Osteoblast (primary cell): ENCODE results near the gene SLC22A2. TPM values are rescaled to one million over a fixed set of nuclear protein-coding genes. Genes with fewer than 3 reads are reported as not detected.
A peak's percentile ranks its signal among the peaks of the same experiment; 100 is the strongest.

Experiments
- DNase-seq: peaks from one replicate; pipeline ENCODE4 v3.0.0; 2011; ENCODE audit warnings: low spot score, mixed read lengths; ENCODE audit not compliant: insufficient read length; ENCODE audit errors: missing footprints
- H2AFZ ChIP-seq: 2 replicates; pipeline ENCODE4 v1.6.0; 2011; ENCODE audit warnings: mild to moderate bottlenecking, low read length
- H3K27ac ChIP-seq: 2 replicates; pipeline ENCODE4 v1.5.1; 2011; ENCODE audit warnings: mild to moderate bottlenecking, low read depth, low read length, moderate library complexity
- H3K27me3 ChIP-seq: 2 replicates; pipeline ENCODE4 v1.6.0; 2012; ENCODE audit warnings: mild to moderate bottlenecking, control low read depth, inconsistent platforms, low read length, moderate library complexity; ENCODE audit not compliant: insufficient read depth
- H3K36me3 ChIP-seq: 2 replicates; pipeline ENCODE4 v1.5.1; 2011; ENCODE audit warnings: mild to moderate bottlenecking, low read length, control low read depth, moderate library complexity; ENCODE audit not compliant: insufficient read depth
- H3K4me1 ChIP-seq: 2 replicates; pipeline ENCODE4 v1.5.1; 2011; ENCODE audit warnings: mild to moderate bottlenecking, low read length, control low read depth, moderate library complexity; ENCODE audit not compliant: insufficient read depth
- H3K4me2 ChIP-seq: 2 replicates; pipeline ENCODE4 v1.6.0; 2011; ENCODE audit warnings: mild to moderate bottlenecking, low read length; ENCODE audit not compliant: insufficient read depth
- H3K4me3 ChIP-seq: fragments of 200-600 bp; sonication (generic); 3 replicates; pipeline ENCODE4 v1.5.1; 2012; ENCODE audit warnings: mild to moderate bottlenecking, low read length, inconsistent platforms; ENCODE audit not compliant: insufficient read depth
- H3K79me2 ChIP-seq: 2 replicates; pipeline ENCODE4 v1.6.0; 2012; ENCODE audit warnings: mild to moderate bottlenecking, low read length, control low read depth, inconsistent platforms; ENCODE audit not compliant: insufficient read depth
- H3K9me3 ChIP-seq: 2 replicates; pipeline ENCODE4 v1.5.1; 2011; ENCODE audit warnings: low read depth, low read length, control low read depth
- H4K20me1 ChIP-seq: 2 replicates; pipeline ENCODE4 v1.6.0; 2012; ENCODE audit warnings: mild to moderate bottlenecking, low read length, control low read depth; ENCODE audit not compliant: insufficient read depth
- total RNA-seq: library from RNA; depleted of rRNA; stranded (reverse); fragments of >200 nt; gene quantifications from 2 replicates; pipeline ENCODE4 v1.2.3, GENCODE V29; 2012
- TF ChIP-seq, protein P1 (sequence below): IDR thresholded peaks from 2 replicates; pipeline ENCODE4 v1.5.1; 2011; ENCODE audit warnings: mild to moderate bottlenecking, low read depth, low read length, moderate library complexity; ENCODE audit errors: extremely low read depth

SLC22A2 gene
- total RNA-seq, 1 donor: under 0.01 TPM

GRCh38 chr6:160301339-160301738 is 42.7 kb upstream of the SLC22A2 start:
- Histone ChIP-seq H4K20me1 (no peaks in the 10 kb centered on the region), H3K4me3 (no peak overlapping the region), H3K79me2 (no peaks in the 10 kb centered on the region), H3K36me3 (no peaks in the 10 kb centered on the region), H3K4me2 (no peak overlapping the region), H3K9me3 (no peaks in the 10 kb centered on the region), H2AFZ (peak overlapping the region; percentile 31), H3K27me3 (no peaks in the 10 kb centered on the region), H3K27ac (no peak overlapping the region), H3K4me1 (peaks cover 3% of the 10 kb centered on the region)
- TF ChIP-seq, protein P1, sequence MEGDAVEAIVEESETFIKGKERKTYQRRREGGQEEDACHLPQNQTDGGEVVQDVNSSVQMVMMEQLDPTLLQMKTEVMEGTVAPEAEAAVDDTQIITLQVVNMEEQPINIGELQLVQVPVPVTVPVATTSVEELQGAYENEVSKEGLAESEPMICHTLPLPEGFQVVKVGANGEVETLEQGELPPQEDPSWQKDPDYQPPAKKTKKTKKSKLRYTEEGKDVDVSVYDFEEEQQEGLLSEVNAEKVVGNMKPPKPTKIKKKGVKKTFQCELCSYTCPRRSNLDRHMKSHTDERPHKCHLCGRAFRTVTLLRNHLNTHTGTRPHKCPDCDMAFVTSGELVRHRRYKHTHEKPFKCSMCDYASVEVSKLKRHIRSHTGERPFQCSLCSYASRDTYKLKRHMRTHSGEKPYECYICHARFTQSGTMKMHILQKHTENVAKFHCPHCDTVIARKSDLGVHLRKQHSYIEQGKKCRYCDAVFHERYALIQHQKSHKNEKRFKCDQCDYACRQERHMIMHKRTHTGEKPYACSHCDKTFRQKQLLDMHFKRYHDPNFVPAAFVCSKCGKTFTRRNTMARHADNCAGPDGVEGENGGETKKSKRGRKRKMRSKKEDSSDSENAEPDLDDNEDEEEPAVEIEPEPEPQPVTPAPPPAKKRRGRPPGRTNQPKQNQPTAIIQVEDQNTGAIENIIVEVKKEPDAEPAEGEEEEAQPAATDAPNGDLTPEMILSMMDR: no peak
- peak; percentile 70 for DNase-seq

- peaks cover 3% of the 10 kb centered on the region for H3K4me1 ChIP-seq
- no peak overlapping the region for H2AFZ ChIP-seq
- TF ChIP-seq, protein P1: no peak
- no peak overlapping the region for H3K4me3 ChIP-seq
- no peak overlapping the region for H3K4me2 ChIP-seq
- H3K79me2 ChIP-seq: no peaks in the 10 kb centered on the region
- H3K27me3 ChIP-seq: no peaks in the 10 kb centered on the region
- DNase-seq: no peak
- no peaks in the 10 kb centered on the region for H4K20me1 ChIP-seq
- H3K27ac ChIP-seq: no peak overlapping the region
- no peaks in the 10 kb centered on the region for H3K9me3 ChIP-seq
- H3K36me3 ChIP-seq: no peaks in the 10 kb centered on the region
These were observed 41.6 kb upstream of the SLC22A2 start for GRCh38 chr6:160300076-160300695.

GRCh38 chr6:160299559-160299958 is 40.9 kb upstream of the SLC22A2 start:
- DNase-seq: no peak
- Histone ChIP-seq H3K4me1 (peaks cover 3% of the 10 kb centered on the region), H2AFZ (no peak overlapping the region), H3K27me3 (no peaks in the 10 kb centered on the region), H3K36me3 (no peaks in the 10 kb centered on the region), H3K27ac (no peak overlapping the region), H3K4me3 (no peak overlapping the region), H4K20me1 (no peaks in the 10 kb centered on the region), H3K4me2 (no peak overlapping the region), H3K79me2 (no peaks in the 10 kb centered on the region), H3K9me3 (no peaks in the 10 kb centered on the region)
- TF ChIP-seq, protein P1: no peak

DNA sequence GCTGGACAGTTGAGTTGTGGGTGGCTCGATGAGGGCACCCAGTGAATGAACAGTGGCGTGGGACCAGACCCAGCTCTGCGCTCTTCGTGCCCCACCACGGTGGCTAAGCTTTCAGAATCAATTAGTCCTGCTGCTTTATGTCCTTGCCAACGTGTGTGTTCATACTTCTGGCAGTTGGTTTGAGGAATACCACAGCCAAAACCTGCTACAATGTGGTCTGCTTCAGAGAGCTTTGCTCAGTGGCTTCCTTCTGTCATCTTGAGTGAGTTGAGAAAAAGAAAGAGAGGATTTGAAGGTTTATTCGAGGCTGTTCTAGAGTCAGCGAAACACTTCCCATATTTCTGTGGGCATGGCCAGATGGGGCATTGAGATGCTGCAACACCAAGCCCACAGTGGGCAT is 39.5 kb upstream of the SLC22A2 start:
- H3K79me2 ChIP-seq: no peaks in the 10 kb centered on the region
- no peak overlapping the region for H3K27ac ChIP-seq
- no peak overlapping the region for H2AFZ ChIP-seq
- H3K36me3 ChIP-seq: no peaks in the 10 kb centered on the region
- H3K27me3 ChIP-seq: no peaks in the 10 kb centered on the region
- no peaks in the 10 kb centered on the region for H4K20me1 ChIP-seq
- H3K9me3 ChIP-seq: no peaks in the 10 kb centered on the region
- peaks cover 3% of the 10 kb centered on the region for H3K4me1 ChIP-seq
- peak overlapping the region; percentile 8 for H3K4me2 ChIP-seq
- H3K4me3 ChIP-seq: no peak overlapping the region
- TF ChIP-seq, protein P1: no peak
- no peak for DNase-seq
